RWPE2 (cell line): ENCODE data around the gene PTPRK.

ENCODE experiments used
- ATAC-seq: fragments of 200-7000 bp; cut with Tn5 transposase; 3 replicates; pipeline ENCODE4 v1.9.1; 2021; ENCODE audit warnings: low read depth
- DNase-seq: peaks from one replicate; pipeline ENCODE4 v3.0.0-alpha.2; 2020; ENCODE audit warnings: low spot score
- H3K27ac ChIP-seq: fragments of 450-650 bp; 2 replicates; pipeline ENCODE4 v1.5.1; 2017; ENCODE audit warnings: mild to moderate bottlenecking; ENCODE audit not compliant: poor library complexity, severe bottlenecking
- H3K27me3 ChIP-seq: fragments of 250-450 bp; sonication (Bioruptor Pico); 2 replicates; pipeline ENCODE4 v1.5.1; 2021; ENCODE audit warnings: mild to moderate bottlenecking, moderate library complexity; ENCODE audit not compliant: insufficient read depth, poor library complexity, severe bottlenecking
- H3K36me3 ChIP-seq: fragments of 250-450 bp; sonication (Bioruptor Pico); 2 replicates; pipeline ENCODE4 v1.5.1; 2020; ENCODE audit warnings: low read depth, mild to moderate bottlenecking, moderate library complexity
- H3K4me1 ChIP-seq: fragments of 250-450 bp; sonication (Bioruptor Pico); 2 replicates; pipeline ENCODE4 v1.5.1; 2021; ENCODE audit warnings: mild to moderate bottlenecking, moderate library complexity; ENCODE audit not compliant: insufficient read depth, poor library complexity, severe bottlenecking
- H3K4me3 ChIP-seq: fragments of 250-450 bp; sonication (Bioruptor Pico); 2 replicates; pipeline ENCODE4 v1.5.1; 2021; ENCODE audit warnings: mild to moderate bottlenecking, moderate library complexity; ENCODE audit not compliant: severe bottlenecking
- H3K9me3 ChIP-seq: fragments of 250-450 bp; sonication (Bioruptor Pico); 2 replicates; pipeline ENCODE4 v1.5.1; 2021; ENCODE audit warnings: mild to moderate bottlenecking, moderate library complexity; ENCODE audit not compliant: severe bottlenecking
- CTCF ChIP-seq: fragments of 450-650 bp; IDR thresholded peaks from one replicate; pipeline ENCODE4 v1.5.1; 2017; ENCODE audit warnings: mild to moderate bottlenecking, moderate library complexity; ENCODE audit not compliant: poor library complexity, severe bottlenecking

The PTPRK gene

GRCh38 chr6:128532136-128532535 is 11.7 kb upstream of the PTPRK start:
- ATAC-seq (no peak), DNase-seq (no peak)
- Histone ChIP-seq H3K9me3 (no peaks in the 10 kb centered on the region), H3K4me1 (peaks cover 4% of the 10 kb centered on the region), H3K36me3 (no peaks in the 10 kb centered on the region), H3K4me3 (no peak overlapping the region), H3K27ac (no peak overlapping the region), H3K27me3 (no peaks in the 10 kb centered on the region)
- TF ChIP-seq CTCF, result no peak

GRCh38 chr6:128531696-128532095 is 11.3 kb upstream of the PTPRK start:
- no peak overlapping the region for H3K27ac ChIP-seq
- no peak for TF ChIP-seq CTCF
- H3K9me3 ChIP-seq, result no peaks in the 10 kb centered on the region
- H3K27me3 ChIP-seq, result no peaks in the 10 kb centered on the region
- H3K4me1 ChIP-seq, result peaks cover 4% of the 10 kb centered on the region
- no peak for ATAC-seq
- no peaks in the 10 kb centered on the region for H3K36me3 ChIP-seq
- H3K4me3 ChIP-seq, result no peak overlapping the region
- no peak for DNase-seq

GRCh38 chr6:128528241-128528640 is 7.8 kb upstream of the PTPRK start:
- H3K9me3 ChIP-seq, result no peaks in the 10 kb centered on the region
- no peak overlapping the region for H3K27ac ChIP-seq
- H3K27me3 ChIP-seq, result no peaks in the 10 kb centered on the region
- no peaks in the 10 kb centered on the region for H3K36me3 ChIP-seq
- TF ChIP-seq CTCF, result no peak
- H3K4me1 ChIP-seq, result peaks cover 4% of the 10 kb centered on the region
- ATAC-seq (peak; percentile 21; the same call in 1 of the 3 replicates), DNase-seq (no peak)
- no peak overlapping the region for H3K4me3 ChIP-seq

- H3K36me3 ChIP-seq, result no peaks in the 10 kb centered on the region
Observed at GRCh38 chr6:128527375-128527774, 7.0 kb upstream of the PTPRK start.

More at GRCh38 chr6:128527375-128527774, 7.0 kb upstream of the PTPRK start:
- ATAC-seq (no peak), DNase-seq (no peak)
- TF ChIP-seq CTCF, result no peak
- H3K27ac ChIP-seq, result no peak overlapping the region
- no peaks in the 10 kb centered on the region for H3K27me3 ChIP-seq
- H3K9me3 ChIP-seq, result no peaks in the 10 kb centered on the region
- H3K4me1 ChIP-seq, result peaks cover 4% of the 10 kb centered on the region
- H3K4me3 ChIP-seq, result no peak overlapping the region
